Chondrocyte (in vitro differentiated cells): Measurements from ENCODE around the gene SIL1. TPM values are rescaled to one million over a fixed set of nuclear protein-coding genes. Genes with fewer than 3 reads are reported as not detected.
"Not testable (repeated sequence)": the region's sequence is repeated elsewhere in the genome, so short reads cannot be mapped to it uniquely, and the experiment has no call there.

Experiments
- DNase-seq: peaks from one replicate; pipeline ENCODE4 v3.0.0; 2021; ENCODE audit warnings: mixed read lengths, low spot score
- H3K27ac Mint-ChIP-seq: one replicate; pipeline ENCODE4 v1.8.0; 2021; ENCODE audit warnings: mild to moderate bottlenecking, moderate library complexity, mixed read lengths; ENCODE audit not compliant: unreplicated experiment
- H3K27me3 Mint-ChIP-seq: 2 replicates; pipeline ENCODE4 v1.8.0; 2021; ENCODE audit warnings: low read depth, mixed read lengths
- H3K36me3 Mint-ChIP-seq: 2 replicates; pipeline ENCODE4 v1.8.0; 2021; ENCODE audit warnings: low read depth, mixed read lengths
- H3K4me1 Mint-ChIP-seq: 2 replicates; pipeline ENCODE4 v1.8.0; 2021; ENCODE audit warnings: low read depth, mild to moderate bottlenecking, mixed read lengths
- H3K4me3 Mint-ChIP-seq: one replicate; pipeline ENCODE4 v1.8.0; 2021; ENCODE audit warnings: mild to moderate bottlenecking, moderate library complexity, mixed read lengths; ENCODE audit not compliant: unreplicated experiment
- H3K9me3 Mint-ChIP-seq: 2 replicates; pipeline ENCODE4 v1.8.0; 2021; ENCODE audit warnings: low read depth, mixed read lengths
- total RNA-seq: library from RNA; stranded (reverse); gene quantifications from 3 replicates; pipeline ENCODE4 v1.2.1, GENCODE V29; 2021
- TF ChIP-seq, protein P1 (sequence below): fragments of 200-600 bp; sonication (generic); IDR thresholded peaks from 2 replicates; pipeline ENCODE4 v1.5.0; 2021; ENCODE audit warnings: antibody characterized with exemption, mild to moderate bottlenecking, moderate library complexity

Gene SIL1
- total RNA-seq, 1 donor from 2014 or later = 71.1 TPM

GRCh38 chr5:139222346-139222745 lies 24.2 kb upstream of the SIL1 start:
- no peaks in the 10 kb centered on the region for H3K36me3 Mint-ChIP-seq
- TF ChIP-seq, protein P1, sequence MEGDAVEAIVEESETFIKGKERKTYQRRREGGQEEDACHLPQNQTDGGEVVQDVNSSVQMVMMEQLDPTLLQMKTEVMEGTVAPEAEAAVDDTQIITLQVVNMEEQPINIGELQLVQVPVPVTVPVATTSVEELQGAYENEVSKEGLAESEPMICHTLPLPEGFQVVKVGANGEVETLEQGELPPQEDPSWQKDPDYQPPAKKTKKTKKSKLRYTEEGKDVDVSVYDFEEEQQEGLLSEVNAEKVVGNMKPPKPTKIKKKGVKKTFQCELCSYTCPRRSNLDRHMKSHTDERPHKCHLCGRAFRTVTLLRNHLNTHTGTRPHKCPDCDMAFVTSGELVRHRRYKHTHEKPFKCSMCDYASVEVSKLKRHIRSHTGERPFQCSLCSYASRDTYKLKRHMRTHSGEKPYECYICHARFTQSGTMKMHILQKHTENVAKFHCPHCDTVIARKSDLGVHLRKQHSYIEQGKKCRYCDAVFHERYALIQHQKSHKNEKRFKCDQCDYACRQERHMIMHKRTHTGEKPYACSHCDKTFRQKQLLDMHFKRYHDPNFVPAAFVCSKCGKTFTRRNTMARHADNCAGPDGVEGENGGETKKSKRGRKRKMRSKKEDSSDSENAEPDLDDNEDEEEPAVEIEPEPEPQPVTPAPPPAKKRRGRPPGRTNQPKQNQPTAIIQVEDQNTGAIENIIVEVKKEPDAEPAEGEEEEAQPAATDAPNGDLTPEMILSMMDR = no peak
- no peaks in the 10 kb centered on the region for H3K27me3 Mint-ChIP-seq
- no peaks in the 10 kb centered on the region for H3K4me1 Mint-ChIP-seq
- no peak for DNase-seq
- no peaks in the 10 kb centered on the region for H3K9me3 Mint-ChIP-seq
- no peak overlapping the region for H3K4me3 Mint-ChIP-seq
- H3K27ac Mint-ChIP-seq = no peak overlapping the region

GRCh38 chr5:139218038-139218437 lies 19.9 kb upstream of the SIL1 start:
- H3K4me1 Mint-ChIP-seq, H3K27ac Mint-ChIP-seq, H3K9me3 Mint-ChIP-seq, H3K4me3 Mint-ChIP-seq, H3K36me3 Mint-ChIP-seq, H3K27me3 Mint-ChIP-seq, DNase-seq: not testable (repeated sequence)

GRCh38 chr5:139215107-139215975 lies 17.2 kb upstream of the SIL1 start:
- Mint-ChIP-seq H3K4me1 (no peaks in the 10 kb centered on the region), H3K27ac (no peak overlapping the region), H3K9me3 (no peaks in the 10 kb centered on the region), H3K27me3 (no peaks in the 10 kb centered on the region), H3K4me3 (no peak overlapping the region), H3K36me3 (no peaks in the 10 kb centered on the region)
- TF ChIP-seq, protein P1 = no peak
- DNase-seq = no peak

DNA sequence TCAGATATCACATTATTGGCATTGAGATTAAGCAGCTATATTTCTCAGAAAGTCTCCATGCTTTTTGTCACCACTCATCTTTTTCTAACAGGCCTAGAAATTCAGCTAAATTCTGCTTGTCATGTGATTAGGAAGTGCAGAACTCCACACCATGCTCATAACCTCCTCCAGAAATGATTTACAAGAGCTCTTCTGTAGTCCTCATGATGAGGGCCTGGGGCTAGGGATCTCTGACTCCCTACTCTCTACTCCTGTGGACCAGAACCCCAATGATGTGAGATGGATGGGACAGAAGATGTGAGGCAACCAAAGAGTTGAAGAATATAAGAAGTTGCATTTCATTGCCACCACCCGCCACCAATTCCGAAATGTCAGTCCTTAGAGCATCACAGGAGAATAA lies 16.5 kb upstream of the SIL1 start:
- H3K27me3 Mint-ChIP-seq = no peaks in the 10 kb centered on the region
- no peak for DNase-seq
- TF ChIP-seq, protein P1 = no peak
- H3K4me1 Mint-ChIP-seq = no peaks in the 10 kb centered on the region
- no peak overlapping the region for H3K27ac Mint-ChIP-seq
- no peaks in the 10 kb centered on the region for H3K9me3 Mint-ChIP-seq
- no peak overlapping the region for H3K4me3 Mint-ChIP-seq
- H3K36me3 Mint-ChIP-seq = no peaks in the 10 kb centered on the region

- no peaks in the 10 kb centered on the region for H3K27me3 Mint-ChIP-seq
- DNase-seq = no peak
- no peaks in the 10 kb centered on the region for H3K36me3 Mint-ChIP-seq
- no peaks in the 10 kb centered on the region for H3K4me1 Mint-ChIP-seq
- no peak overlapping the region for H3K27ac Mint-ChIP-seq
- H3K9me3 Mint-ChIP-seq = no peaks in the 10 kb centered on the region
- H3K4me3 Mint-ChIP-seq = no peak overlapping the region
- TF ChIP-seq, protein P1 = no peak
Measured at GRCh38 chr5:139212906-139213305, 14.7 kb upstream of the SIL1 start.

DNA sequence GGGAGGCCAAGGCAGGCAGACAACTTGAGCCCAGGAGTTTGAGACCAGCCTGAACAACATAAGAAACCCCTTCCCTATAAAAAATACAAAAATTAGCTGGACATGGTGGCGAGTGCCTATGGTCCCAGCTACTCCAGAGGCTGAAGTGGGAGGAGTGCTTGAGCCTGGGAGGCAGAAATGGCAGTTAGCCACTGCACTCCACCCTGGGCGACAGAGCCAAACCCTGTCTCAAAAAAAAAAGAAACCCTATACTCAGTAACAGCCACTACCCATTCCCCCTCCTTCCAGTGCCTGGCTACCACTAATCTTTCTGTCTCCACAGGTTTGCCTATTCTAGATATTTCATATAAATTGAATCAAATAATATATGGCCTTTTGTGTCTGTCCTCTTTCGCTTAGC lies 14.3 kb upstream of the SIL1 start:
- TF ChIP-seq, protein P1 = no peak
- H3K27ac Mint-ChIP-seq = no peak overlapping the region
- H3K4me3 Mint-ChIP-seq = no peak overlapping the region
- H3K4me1 Mint-ChIP-seq = no peaks in the 10 kb centered on the region
- DNase-seq = no peak
- H3K27me3 Mint-ChIP-seq = no peaks in the 10 kb centered on the region
- no peaks in the 10 kb centered on the region for H3K36me3 Mint-ChIP-seq
- no peaks in the 10 kb centered on the region for H3K9me3 Mint-ChIP-seq
